HepG2 (cell line): ENCODE measurements around the gene FKBP10. TPM values are rescaled to one million over a fixed set of nuclear protein-coding genes. Genes with fewer than 3 reads are reported as not detected.

Experiments used
- ATAC-seq: fragments of 200-7000 bp; cut with Tn5 transposase; 3 replicates; pipeline ENCODE4 v1.9.1; 2020; ENCODE audit warnings: mild to moderate bottlenecking, moderate library complexity
- BruUV-seq: library from RNA; stranded (reverse); fragments of 400-500 nt; replicated peaks from 2 replicates; lab custom pipeline; 2021; lab: Mats Ljungman, UMichigan
- CTCF ChIA-PET: fragments of 300-600 bp; formaldehyde crosslinking; extraction: SDS; loops from one replicate; lab custom pipeline; 2021; ENCODE audit warnings: low total read pairs, inconsistent platforms, low intra/inter-chr PET ratio; lab: Yijun Ruan, JAX
- POLR2A ChIA-PET: fragments of 350-600 bp; sonication (Branson Sonifier 250); formaldehyde crosslinking; loops from one replicate; lab custom pipeline; 2020; ENCODE audit warnings: antibody characterized with exemption, inconsistent platforms; lab: Yijun Ruan, JAX
- DNase-seq: peaks from one replicate; pipeline ENCODE4 v3.0.0-alpha.2; 2015; ENCODE audit warnings: low spot score
- FAIRE-seq: peaks from 3 replicates; lab custom pipeline; 2011; peaks lifted over from hg19 to GRCh38; lab: Jason Lieb, UNC
- H2AFZ ChIP-seq: one replicate; pipeline ENCODE4 v1.6.1; 2011; ENCODE audit warnings: low read length, inconsistent platforms
- H3K27ac ChIP-seq: fragments of 300-600 bp; 3 replicates; pipeline ENCODE4 v1.8.0; 2011; ENCODE audit warnings: mixed run types, mild to moderate bottlenecking, mixed read lengths, low read length, inconsistent platforms; ENCODE audit not compliant: insufficient read depth; ENCODE audit errors: extremely low read length
- H3K27me3 ChIP-seq, 2 experiments: fragments of 200-600 bp in 1 of 2; 2 replicates in 1 of 2; 3 replicates in 1 of 2; pipeline versions ENCODE4 v1.6.0 to v1.8.0; 2011; ENCODE audit warnings: low read length in 2 of 2, mild to moderate bottlenecking in 2 of 2, moderate library complexity in 2 of 2, inconsistent platforms in 1 of 2; ENCODE audit not compliant: insufficient read depth in 2 of 2, control insufficient read depth in 1 of 2
- H3K36me3 ChIP-seq, 2 experiments: fragments of 200-600 bp in 1 of 2; replicated peaks in 1 of 2; 2 replicates in 1 of 2; 3 replicates in 1 of 2; pipeline versions ENCODE4 v1.5.1 to v1.8.0; 2011; ENCODE audit warnings: low read length in 2 of 2, inconsistent platforms in 1 of 2; ENCODE audit not compliant: insufficient read depth in 2 of 2, control insufficient read depth in 1 of 2
- H3K4me1 ChIP-seq: 2 replicates; pipeline ENCODE4 v1.5.1; 2012; ENCODE audit warnings: low read length, inconsistent platforms; ENCODE audit not compliant: insufficient read depth
- H3K4me2 ChIP-seq: 2 replicates; pipeline ENCODE4 v1.6.0; 2011; ENCODE audit warnings: low read depth, low read length, inconsistent platforms
- H3K4me3 ChIP-seq, 3 experiments: fragments of 200-600 bp in 1 of 3; sonication (generic), shearing (Covaris generic) in 1 of 3; replicated peaks in 1 of 3; 2 replicates each; pipeline ENCODE4 v1.5.1; 2011 to 2016; ENCODE audit warnings: low read length in 3 of 3, inconsistent platforms in 2 of 3, low read depth in 2 of 3, mild to moderate bottlenecking in 2 of 3, control low read depth in 1 of 3, mixed read lengths in 1 of 3; ENCODE audit not compliant: insufficient read depth in 1 of 3
- H3K79me2 ChIP-seq: one replicate; pipeline ENCODE4 v1.6.1; 2011; ENCODE audit warnings: low read length, inconsistent platforms; ENCODE audit not compliant: insufficient read depth
- H3K9ac ChIP-seq: 2 replicates; pipeline ENCODE4 v1.6.0; 2011; ENCODE audit warnings: mild to moderate bottlenecking, low read depth, low read length, inconsistent platforms; ENCODE audit not compliant: insufficient read depth
- H3K9me3 ChIP-seq: 2 replicates; pipeline ENCODE4 v1.5.1; 2012; ENCODE audit warnings: mild to moderate bottlenecking, low read length
- H4K20me1 ChIP-seq: 2 replicates; pipeline ENCODE4 v1.6.0; 2011; ENCODE audit warnings: inconsistent platforms, mild to moderate bottlenecking, low read length, moderate library complexity; ENCODE audit not compliant: insufficient read depth
- AGO2 ChIP-seq: fragments of 200-400 bp; formaldehyde crosslinking; optimal IDR thresholded peaks from 2 replicates; pipeline ENCODE3; 2017; ENCODE audit warnings: mild to moderate bottlenecking, low read depth, low read length, moderate library complexity
- AKAP8 ChIP-seq: sonication (generic); formaldehyde crosslinking; IDR thresholded peaks from 2 replicates; pipeline ENCODE4 v1.5.1; 2020; ENCODE audit warnings: mild to moderate bottlenecking, missing genetic modification reagents
- ATF5 ChIP-seq: sonication (generic); formaldehyde crosslinking; IDR thresholded peaks from 2 replicates; pipeline ENCODE4 v1.4.0; 2020; ENCODE audit warnings: mild to moderate bottlenecking, low read depth, missing genetic modification reagents
- EP300 ChIP-seq, 3 experiments: sonication (generic) in 1 of 3; formaldehyde crosslinking in 1 of 3; IDR thresholded peaks; 2 replicates each; pipeline versions ENCODE4 v1.5.1 to v1.6.1; 2011 to 2020; ENCODE audit warnings: low read depth in 2 of 3, low read length in 2 of 3, borderline replicate concordance in 1 of 3, improper control_type of control experiment in 1 of 3, mild to moderate bottlenecking in 1 of 3, missing genetic modification reagents in 1 of 3, moderate library complexity in 1 of 3
- ETS1 ChIP-seq: sonication (generic); formaldehyde crosslinking; IDR thresholded peaks from 2 replicates; pipeline ENCODE4 v1.4.0; 2020; ENCODE audit warnings: missing genetic modification reagents
- NFKB2 ChIP-seq: sonication (generic); formaldehyde crosslinking; IDR thresholded peaks from 2 replicates; pipeline ENCODE4 v1.4.0; 2020; ENCODE audit warnings: missing genetic modification reagents, borderline replicate concordance
- NR2C2 ChIP-seq: sonication (generic); formaldehyde crosslinking; IDR thresholded peaks from 2 replicates; pipeline ENCODE4 v1.4.0; 2020; ENCODE audit warnings: missing genetic modification reagents, mild to moderate bottlenecking, moderate library complexity, borderline replicate concordance
- PHF8 ChIP-seq: sonication (generic); formaldehyde crosslinking; IDR thresholded peaks from 2 replicates; pipeline ENCODE4 v1.5.0; 2020; ENCODE audit warnings: missing genetic modification reagents
- POLR2AphosphoS5 ChIP-seq: IDR thresholded peaks from 2 replicates; pipeline ENCODE4 v1.6.1; 2012; ENCODE audit warnings: low read depth, low read length
- ZBTB2 ChIP-seq: sonication (generic); formaldehyde crosslinking; IDR thresholded peaks from 2 replicates; pipeline ENCODE4 v1.8.0; 2022; ENCODE audit warnings: low read depth, missing genetic modification reagents
- ZBTB39 ChIP-seq: sonication (generic); formaldehyde crosslinking; IDR thresholded peaks from 2 replicates; pipeline ENCODE4 v1.5.0; 2020; ENCODE audit warnings: missing genetic modification reagents
- ZFP91 ChIP-seq: sonication (generic); formaldehyde crosslinking; IDR thresholded peaks from 2 replicates; pipeline ENCODE4 v1.9.0; 2022; ENCODE audit warnings: missing genetic modification reagents, mild to moderate bottlenecking, borderline replicate concordance
- ZNF143 ChIP-seq: sonication (generic); formaldehyde crosslinking; IDR thresholded peaks from 2 replicates; pipeline ENCODE4 v1.4.0; 2020; ENCODE audit warnings: missing genetic modification reagents
- ZNF496 ChIP-seq: sonication (generic); formaldehyde crosslinking; IDR thresholded peaks from 2 replicates; pipeline ENCODE4 v1.8.1; 2023; ENCODE audit warnings: mild to moderate bottlenecking, moderate library complexity, missing genetic modification reagents; ENCODE audit not compliant: insufficient replicate concordance
- ZNF547 ChIP-seq: sonication (generic); formaldehyde crosslinking; IDR thresholded peaks from 2 replicates; pipeline ENCODE4 v1.5.1; 2020; ENCODE audit warnings: mild to moderate bottlenecking, missing genetic modification reagents
- WGBS: methylation state at CpG from one replicate; pipeline ENCODE4 v1.1.6; 2017; ENCODE audit warnings: low lambda C conversion rate; 5-methylcytosine and 5-hydroxymethylcytosine counted together
- in situ Hi-C: cut with HindIII; loops from 2 replicates; pipeline ENCODE4 v1.10.0; 2017; ENCODE audit warnings: low pct_unique_long_range_greater_than_20kb; ENCODE audit not compliant: extremely low pct_ligation_motif_present
- intact Hi-C: fragments of 100-400 bp; cut with micrococcal nuclease; formaldehyde crosslinking; loops from one replicate; pipeline ENCODE4 v1.10.0; 2022; ENCODE audit not compliant: unreplicated experiment
- polyA plus RNA-seq, 8 experiments: library from polyadenylated mRNA; depleted of rRNA in 3 of 8; stranded (reverse) in 7 of 8; unstranded in 1 of 8; fragments of >200 nt; fragmentation: Illumina TruSeq in 4 of 8; extraction: Trizol in 4 of 8; gene quantifications; 2 replicates each; pipeline versions ENCODE4 v1.2.1 to v1.2.3, GENCODE V29; 2011 to 2016; ENCODE audit warnings: low read depth in 4 of 8, missing spikeins in 1 of 8, mixed read lengths in 1 of 8; ENCODE audit not compliant: insufficient read depth in 1 of 8
- total RNA-seq, 5 experiments: library from RNA; depleted of rRNA; stranded (reverse); fragments of >200 nt; fragmentation: Illumina TruSeq; extraction: Trizol; gene quantifications; 2 replicates each; pipeline ENCODE4 v1.2.3, GENCODE V29; 2016; ENCODE audit warnings: low read depth in 1 of 5

The FKBP10 gene
- total and polyA plus RNA-seq, 2 of the 13 experiments (the other 11 are each of a cell fraction or from before 2014, with no cell fraction given), result 149 to 573 TPM

- DNase-seq (no peak), ATAC-seq (no peak), FAIRE-seq (no peak)
- Histone ChIP-seq H2AFZ (no peak overlapping the region), H3K27me3 (no peaks in the 10 kb centered on the region), H3K9me3 (no peaks in the 10 kb centered on the region), H3K9ac (no peak overlapping the region), H3K27ac (no peak overlapping the region), H3K4me3 (no peak overlapping the region), H3K4me2 (no peak overlapping the region), H4K20me1 (no peaks in the 10 kb centered on the region), H3K4me1 (peaks cover 36% of the 10 kb centered on the region), H3K79me2 (peaks cover 16% of the 10 kb centered on the region), H3K36me3 (peaks cover 8% of the 10 kb centered on the region in 2 experiments; a peak in 2 of 5 replicates)
- in situ Hi-C loops (no loop called here), intact Hi-C loops (no loop called here)
- BruUV-seq, result no TSS peak
- 93% methylated on average over 8 of the region's 8 CpGs for WGBS
- CTCF ChIA-PET, result no interaction called here
- POLR2A ChIA-PET, result interaction anchor here (0.7 to 1.1 kb wide), 2 partner anchors 21 to 29 kb away, joined by 3 read pairs; partner anchors contain the start of gene JUP
- TF ChIP-seq PHF8 (CRISPR knock-in tag) (0 out of 2 replicates have a peak, but pooled peaks have one; percentile 17), ZBTB2 (CRISPR knock-in tag) (no peak), ZNF496 (CRISPR knock-in tag) (no peak), ATF5 (CRISPR knock-in tag) (no peak), AKAP8 (CRISPR knock-in tag) (peak; percentile 46; the same call in 1 of the 2 replicates), ZNF143 (CRISPR knock-in tag) (no peak), ETS1 (CRISPR knock-in tag) (no peak), EP300 (IDR thresholded peaks at IDR 0.05; ENCODE audit: low read depth in 2 of 2, low read length in 2 of 2) (no peak), EP300 (CRISPR knock-in tag; IDR thresholded peaks at IDR 0.05; ENCODE audit: borderline replicate concordance) (0 out of 2 replicates have a peak, but pooled peaks have one; percentile 14), NFKB2 (CRISPR knock-in tag) (0 out of 2 replicates have a peak, but pooled peaks have one; percentile 34), ZBTB39 (CRISPR knock-in tag) (no peak), POLR2AphosphoS5 (peak; percentile 43), ZFP91 (CRISPR knock-in tag) (0 out of 2 replicates have a peak, but pooled peaks have one; percentile 0), AGO2 (peak; percentile 50), ZNF547 (no peak), NR2C2 (CRISPR knock-in tag) (no peak)
Observed at GRCh38 chr17:41806685-41807445, 5.9 kb upstream of the FKBP10 start.
